HEK293 (cell line): ENCODE measurements around the gene CCDC142.

ENCODE experiments used
- IKZF3 ChIP-seq: fragments of 450-650 bp; IDR thresholded peaks from 2 replicates; pipeline ENCODE4 v1.5.0; 2018; ENCODE audit warnings: missing biosample characterization, mild to moderate bottlenecking, missing genetic modification characterization, moderate library complexity
- REPIN1 ChIP-seq: fragments of 450-650 bp; formaldehyde crosslinking; IDR thresholded peaks from 2 replicates; pipeline ENCODE4 v1.5.1; 2017; ENCODE audit warnings: missing biosample characterization, missing genetic modification characterization, low read depth
- SCRT2 ChIP-seq: fragments of 450-650 bp; formaldehyde crosslinking; IDR thresholded peaks from 2 replicates; pipeline ENCODE4 v1.5.1; 2016; ENCODE audit warnings: missing biosample characterization, missing genetic modification characterization
- SP7 ChIP-seq: fragments of 450-650 bp; formaldehyde crosslinking; IDR thresholded peaks from 2 replicates; pipeline ENCODE4 v1.5.1; 2016; ENCODE audit warnings: missing biosample characterization, missing genetic modification characterization
- TCF7L2 ChIP-seq: IDR thresholded peaks from 2 replicates; pipeline ENCODE4 v1.6.1; 2011; ENCODE audit warnings: low read depth, mild to moderate bottlenecking, inconsistent platforms, low read length, moderate library complexity, borderline replicate concordance
- ZBTB20 ChIP-seq: fragments of 450-650 bp; formaldehyde crosslinking; IDR thresholded peaks from 2 replicates; pipeline ENCODE4 v1.5.1; 2016; ENCODE audit warnings: missing biosample characterization, missing genetic modification characterization
- ZFHX2 ChIP-seq: fragments of 450-650 bp; formaldehyde crosslinking; conservative IDR thresholded peaks from 2 replicates; pipeline ENCODE4 v1.5.1; 2016; ENCODE audit warnings: missing biosample characterization, missing genetic modification characterization
- ZFP37 ChIP-seq: fragments of 450-650 bp; formaldehyde crosslinking; IDR thresholded peaks from 2 replicates; pipeline ENCODE4 v1.5.1; 2016; ENCODE audit warnings: missing biosample characterization, missing genetic modification characterization
- ZFP69B ChIP-seq: fragments of 450-650 bp; formaldehyde crosslinking; IDR thresholded peaks from 2 replicates; pipeline ENCODE4 v1.5.1; 2016; ENCODE audit warnings: missing biosample characterization, missing genetic modification characterization
- ZNF10 ChIP-seq: fragments of 450-650 bp; formaldehyde crosslinking; IDR thresholded peaks from 2 replicates; pipeline ENCODE4 v1.5.1; 2017; ENCODE audit warnings: missing biosample characterization, missing genetic modification characterization
- ZNF302 ChIP-seq: fragments of 450-650 bp; formaldehyde crosslinking; IDR thresholded peaks from 2 replicates; pipeline ENCODE4 v1.5.1; 2016; ENCODE audit warnings: missing biosample characterization, missing genetic modification characterization, low read depth
- ZNF391 ChIP-seq: fragments of 450-650 bp; formaldehyde crosslinking; IDR thresholded peaks from 2 replicates; pipeline ENCODE4 v1.5.1; 2016; ENCODE audit warnings: low read depth, missing biosample characterization, missing genetic modification characterization, borderline replicate concordance
- ZNF76 ChIP-seq: fragments of 450-650 bp; formaldehyde crosslinking; IDR thresholded peaks from 2 replicates; pipeline ENCODE4; 2016; ENCODE audit warnings: low read depth, missing biosample characterization, missing genetic modification characterization, borderline replicate concordance
- TF ChIP-seq, protein P1 (sequence below): fragments of 450-650 bp; formaldehyde crosslinking; IDR thresholded peaks from 2 replicates; pipeline ENCODE4 v1.5.1; 2016; ENCODE audit warnings: missing biosample characterization, missing genetic modification characterization
- TF ChIP-seq, protein P2 (sequence below): fragments of 450-650 bp; formaldehyde crosslinking; IDR thresholded peaks from 2 replicates; pipeline ENCODE4 v1.5.1; 2016; ENCODE audit warnings: missing biosample characterization, missing genetic modification characterization
- TF ChIP-seq, protein P3 (sequence below): sonication (generic); formaldehyde crosslinking; IDR thresholded peaks from 2 replicates; pipeline ENCODE4 v1.8.1; 2022; ENCODE audit warnings: mild to moderate bottlenecking, moderate library complexity, missing genetic modification reagents
- TF ChIP-seq, protein P4 (sequence below): fragments of 450-650 bp; formaldehyde crosslinking; optimal IDR thresholded peaks from 2 replicates; pipeline ENCODE3; 2016; ENCODE audit warnings: missing biosample characterization, mild to moderate bottlenecking, missing genetic modification characterization
- TF ChIP-seq, protein P5 (sequence below): fragments of 450-650 bp; formaldehyde crosslinking; IDR thresholded peaks from 2 replicates; pipeline ENCODE4 v1.5.1; 2016; ENCODE audit warnings: missing biosample characterization, missing genetic modification characterization
- TF ChIP-seq, protein P6 (sequence below): fragments of 450-650 bp; formaldehyde crosslinking; IDR thresholded peaks from 2 replicates; pipeline ENCODE4 v1.5.1; 2016; ENCODE audit warnings: missing biosample characterization, missing genetic modification characterization
- TF ChIP-seq, protein P7 (sequence below): fragments of 450-650 bp; IDR thresholded peaks from 2 replicates; pipeline ENCODE4 v1.5.1; 2018; ENCODE audit warnings: missing biosample characterization, mild to moderate bottlenecking, missing genetic modification characterization
- TF ChIP-seq, protein P8 (sequence below): fragments of 450-650 bp; formaldehyde crosslinking; IDR thresholded peaks from 2 replicates; pipeline ENCODE4 v1.5.1; 2016; ENCODE audit warnings: missing biosample characterization, missing genetic modification characterization, low read depth

CCDC142 gene

DNA sequence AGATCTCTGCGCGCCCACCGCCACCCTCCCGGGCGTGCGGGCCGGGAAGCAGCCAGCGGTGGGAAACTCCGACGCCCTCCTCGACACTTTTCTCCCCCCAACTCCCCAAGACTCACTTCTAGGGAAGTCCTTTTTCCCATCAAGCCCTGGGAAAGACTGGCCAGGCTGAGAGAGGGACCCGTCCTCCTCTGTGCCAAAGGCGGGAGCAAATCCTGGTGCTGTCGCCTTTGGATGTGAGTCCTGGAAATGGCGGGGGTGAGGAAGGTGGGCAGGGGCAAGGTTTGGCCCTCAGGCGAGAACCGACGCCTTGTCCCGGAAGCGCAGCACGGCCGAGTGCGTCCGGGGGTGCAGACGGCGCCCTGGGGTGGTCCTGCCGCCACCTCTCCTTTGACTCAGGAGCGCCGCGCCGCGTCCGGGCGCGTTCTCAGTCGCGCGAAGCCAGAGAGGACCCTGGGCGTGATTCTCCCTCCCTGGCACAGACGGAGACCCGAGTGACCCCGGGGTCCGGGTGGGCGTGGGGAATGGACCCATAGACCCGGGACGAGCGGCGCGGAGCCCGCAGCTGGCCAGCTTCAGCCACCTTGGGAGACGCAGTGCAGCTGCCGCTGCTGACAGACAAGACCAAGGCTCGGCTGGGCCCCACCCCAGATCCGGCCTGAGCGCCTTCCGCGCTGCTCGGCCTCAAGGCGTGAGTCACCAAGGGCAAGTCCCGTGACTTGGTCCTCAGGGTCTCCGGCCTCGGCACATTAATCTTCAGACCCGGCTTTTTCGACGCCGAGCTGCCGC lies 20.1 kb upstream of the CCDC142 start (continued):
- TF ChIP-seq, protein P1, sequence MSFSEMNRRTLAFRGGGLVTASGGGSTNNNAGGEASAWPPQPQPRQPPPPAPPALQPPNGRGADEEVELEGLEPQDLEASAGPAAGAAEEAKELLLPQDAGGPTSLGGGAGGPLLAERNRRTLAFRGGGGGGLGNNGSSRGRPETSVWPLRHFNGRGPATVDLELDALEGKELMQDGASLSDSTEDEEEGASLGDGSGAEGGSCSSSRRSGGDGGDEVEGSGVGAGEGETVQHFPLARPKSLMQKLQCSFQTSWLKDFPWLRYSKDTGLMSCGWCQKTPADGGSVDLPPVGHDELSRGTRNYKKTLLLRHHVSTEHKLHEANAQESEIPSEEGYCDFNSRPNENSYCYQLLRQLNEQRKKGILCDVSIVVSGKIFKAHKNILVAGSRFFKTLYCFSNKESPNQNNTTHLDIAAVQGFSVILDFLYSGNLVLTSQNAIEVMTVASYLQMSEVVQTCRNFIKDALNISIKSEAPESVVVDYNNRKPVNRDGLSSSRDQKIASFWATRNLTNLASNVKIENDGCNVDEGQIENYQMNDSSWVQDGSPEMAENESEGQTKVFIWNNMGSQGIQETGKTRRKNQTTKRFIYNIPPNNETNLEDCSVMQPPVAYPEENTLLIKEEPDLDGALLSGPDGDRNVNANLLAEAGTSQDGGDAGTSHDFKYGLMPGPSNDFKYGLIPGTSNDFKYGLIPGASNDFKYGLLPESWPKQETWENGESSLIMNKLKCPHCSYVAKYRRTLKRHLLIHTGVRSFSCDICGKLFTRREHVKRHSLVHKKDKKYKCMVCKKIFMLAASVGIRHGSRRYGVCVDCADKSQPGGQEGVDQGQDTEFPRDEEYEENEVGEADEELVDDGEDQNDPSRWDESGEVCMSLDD (tag by site-specific recombination), result 0 out of 2 replicates have a peak, but pooled peaks have one; percentile 20
- TF ChIP-seq, protein P2, sequence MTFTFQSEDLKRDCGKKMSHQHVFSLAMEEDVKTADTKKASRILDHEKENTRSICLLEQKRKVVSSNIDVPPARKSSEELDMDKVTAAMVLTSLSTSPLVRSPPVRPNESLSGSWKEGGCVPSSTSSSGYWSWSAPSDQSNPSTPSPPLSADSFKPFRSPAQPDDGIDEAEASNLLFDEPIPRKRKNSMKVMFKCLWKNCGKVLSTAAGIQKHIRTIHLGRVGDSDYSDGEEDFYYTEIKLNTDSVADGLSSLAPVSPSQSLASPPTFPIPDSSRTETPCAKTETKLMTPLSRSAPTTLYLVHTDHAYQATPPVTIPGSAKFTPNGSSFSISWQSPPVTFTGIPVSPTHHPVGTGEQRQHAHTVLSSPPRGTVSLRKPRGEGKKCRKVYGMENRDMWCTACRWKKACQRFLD (tag by site-specific recombination), result no peak
- TF ChIP-seq, protein P3, sequence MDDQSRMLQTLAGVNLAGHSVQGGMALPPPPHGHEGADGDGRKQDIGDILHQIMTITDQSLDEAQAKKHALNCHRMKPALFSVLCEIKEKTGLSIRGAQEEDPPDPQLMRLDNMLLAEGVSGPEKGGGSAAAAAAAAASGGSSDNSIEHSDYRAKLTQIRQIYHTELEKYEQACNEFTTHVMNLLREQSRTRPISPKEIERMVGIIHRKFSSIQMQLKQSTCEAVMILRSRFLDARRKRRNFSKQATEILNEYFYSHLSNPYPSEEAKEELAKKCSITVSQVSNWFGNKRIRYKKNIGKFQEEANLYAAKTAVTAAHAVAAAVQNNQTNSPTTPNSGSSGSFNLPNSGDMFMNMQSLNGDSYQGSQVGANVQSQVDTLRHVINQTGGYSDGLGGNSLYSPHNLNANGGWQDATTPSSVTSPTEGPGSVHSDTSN, result 0 out of 2 replicates have a peak, but pooled peaks have one; percentile 60
- TF ChIP-seq REPIN1 (tag by site-specific recombination) (no peak), ZFP69B (tag by site-specific recombination) (peak; percentile 93), IKZF3 (tag by site-specific recombination) (peak; percentile 55), ZNF391 (tag by site-specific recombination) (no peak), ZFP37 (tag by site-specific recombination) (0 out of 2 replicates have a peak, but pooled peaks have one; percentile 66), ZNF10 (no peak), ZFHX2 (tag by site-specific recombination) (peak; percentile 32; the same call in 1 of the 2 replicates), SP7 (peak; percentile 16; the same call in 1 of the 2 replicates), TCF7L2 (no peak), ZNF76 (tag by site-specific recombination) (peak; percentile 36; the same call in 1 of the 2 replicates), SCRT2 (tag by site-specific recombination) (no peak), ZBTB20 (tag by site-specific recombination) (peak; percentile 37; the same call in 1 of the 2 replicates), ZNF302 (tag by site-specific recombination) (no peak)
- TF ChIP-seq, protein P4, sequence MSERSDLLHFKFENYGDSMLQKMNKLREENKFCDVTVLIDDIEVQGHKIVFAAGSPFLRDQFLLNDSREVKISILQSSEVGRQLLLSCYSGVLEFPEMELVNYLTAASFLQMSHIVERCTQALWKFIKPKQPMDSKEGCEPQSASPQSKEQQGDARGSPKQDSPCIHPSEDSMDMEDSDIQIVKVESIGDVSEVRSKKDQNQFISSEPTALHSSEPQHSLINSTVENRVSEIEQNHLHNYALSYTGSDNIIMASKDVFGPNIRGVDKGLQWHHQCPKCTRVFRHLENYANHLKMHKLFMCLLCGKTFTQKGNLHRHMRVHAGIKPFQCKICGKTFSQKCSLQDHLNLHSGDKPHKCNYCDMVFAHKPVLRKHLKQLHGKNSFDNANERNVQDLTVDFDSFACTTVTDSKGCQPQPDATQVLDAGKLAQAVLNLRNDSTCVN (tag by site-specific recombination), result peak; percentile 68
- TF ChIP-seq, protein P5, sequence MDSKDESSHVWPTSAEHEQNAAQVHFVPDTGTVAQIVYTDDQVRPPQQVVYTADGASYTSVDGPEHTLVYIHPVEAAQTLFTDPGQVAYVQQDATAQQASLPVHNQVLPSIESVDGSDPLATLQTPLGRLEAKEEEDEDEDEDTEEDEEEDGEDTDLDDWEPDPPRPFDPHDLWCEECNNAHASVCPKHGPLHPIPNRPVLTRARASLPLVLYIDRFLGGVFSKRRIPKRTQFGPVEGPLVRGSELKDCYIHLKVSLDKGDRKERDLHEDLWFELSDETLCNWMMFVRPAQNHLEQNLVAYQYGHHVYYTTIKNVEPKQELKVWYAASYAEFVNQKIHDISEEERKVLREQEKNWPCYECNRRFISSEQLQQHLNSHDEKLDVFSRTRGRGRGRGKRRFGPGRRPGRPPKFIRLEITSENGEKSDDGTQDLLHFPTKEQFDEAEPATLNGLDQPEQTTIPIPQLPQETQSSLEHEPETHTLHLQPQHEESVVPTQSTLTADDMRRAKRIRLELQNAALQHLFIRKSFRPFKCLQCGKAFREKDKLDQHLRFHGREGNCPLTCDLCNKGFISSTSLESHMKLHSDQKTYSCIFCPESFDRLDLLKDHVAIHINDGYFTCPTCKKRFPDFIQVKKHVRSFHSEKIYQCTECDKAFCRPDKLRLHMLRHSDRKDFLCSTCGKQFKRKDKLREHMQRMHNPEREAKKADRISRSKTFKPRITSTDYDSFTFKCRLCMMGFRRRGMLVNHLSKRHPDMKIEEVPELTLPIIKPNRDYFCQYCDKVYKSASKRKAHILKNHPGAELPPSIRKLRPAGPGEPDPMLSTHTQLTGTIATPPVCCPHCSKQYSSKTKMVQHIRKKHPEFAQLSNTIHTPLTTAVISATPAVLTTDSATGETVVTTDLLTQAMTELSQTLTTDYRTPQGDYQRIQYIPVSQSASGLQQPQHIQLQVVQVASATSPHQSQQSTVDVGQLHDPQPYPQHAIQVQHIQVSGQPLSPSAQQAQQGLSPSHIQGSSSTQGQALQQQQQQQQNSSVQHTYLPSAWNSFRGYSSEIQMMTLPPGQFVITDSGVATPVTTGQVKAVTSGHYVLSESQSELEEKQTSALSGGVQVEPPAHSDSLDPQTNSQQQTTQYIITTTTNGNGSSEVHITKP, result 0 out of 2 replicates have a peak, but pooled peaks have one; percentile 10
- TF ChIP-seq, protein P6, sequence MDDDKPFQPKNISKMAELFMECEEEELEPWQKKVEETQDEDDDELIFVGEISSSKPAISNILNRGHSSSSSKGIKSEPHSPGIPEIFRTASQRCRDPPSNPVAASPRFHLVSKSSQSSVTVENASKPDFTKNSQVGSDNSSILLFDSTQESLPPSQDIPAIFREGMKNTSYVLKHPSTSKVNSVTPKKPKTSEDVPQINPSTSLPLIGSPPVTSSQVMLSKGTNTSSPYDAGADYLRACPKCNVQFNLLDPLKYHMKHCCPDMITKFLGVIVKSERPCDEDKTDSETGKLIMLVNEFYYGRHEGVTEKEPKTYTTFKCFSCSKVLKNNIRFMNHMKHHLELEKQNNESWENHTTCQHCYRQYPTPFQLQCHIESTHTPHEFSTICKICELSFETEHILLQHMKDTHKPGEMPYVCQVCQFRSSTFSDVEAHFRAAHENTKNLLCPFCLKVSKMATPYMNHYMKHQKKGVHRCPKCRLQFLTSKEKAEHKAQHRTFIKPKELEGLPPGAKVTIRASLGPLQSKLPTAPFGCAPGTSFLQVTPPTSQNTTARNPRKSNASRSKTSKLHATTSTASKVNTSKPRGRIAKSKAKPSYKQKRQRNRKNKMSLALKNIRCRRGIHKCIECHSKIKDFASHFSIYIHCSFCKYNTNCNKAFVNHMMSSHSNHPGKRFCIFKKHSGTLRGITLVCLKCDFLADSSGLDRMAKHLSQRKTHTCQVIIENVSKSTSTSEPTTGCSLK (tag by site-specific recombination), result no peak
- TF ChIP-seq, protein P7, sequence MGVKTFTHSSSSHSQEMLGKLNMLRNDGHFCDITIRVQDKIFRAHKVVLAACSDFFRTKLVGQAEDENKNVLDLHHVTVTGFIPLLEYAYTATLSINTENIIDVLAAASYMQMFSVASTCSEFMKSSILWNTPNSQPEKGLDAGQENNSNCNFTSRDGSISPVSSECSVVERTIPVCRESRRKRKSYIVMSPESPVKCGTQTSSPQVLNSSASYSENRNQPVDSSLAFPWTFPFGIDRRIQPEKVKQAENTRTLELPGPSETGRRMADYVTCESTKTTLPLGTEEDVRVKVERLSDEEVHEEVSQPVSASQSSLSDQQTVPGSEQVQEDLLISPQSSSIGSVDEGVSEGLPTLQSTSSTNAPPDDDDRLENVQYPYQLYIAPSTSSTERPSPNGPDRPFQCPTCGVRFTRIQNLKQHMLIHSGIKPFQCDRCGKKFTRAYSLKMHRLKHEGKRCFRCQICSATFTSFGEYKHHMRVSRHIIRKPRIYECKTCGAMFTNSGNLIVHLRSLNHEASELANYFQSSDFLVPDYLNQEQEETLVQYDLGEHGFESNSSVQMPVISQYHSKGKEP (tag by site-specific recombination), result no peak
- TF ChIP-seq, protein P8, sequence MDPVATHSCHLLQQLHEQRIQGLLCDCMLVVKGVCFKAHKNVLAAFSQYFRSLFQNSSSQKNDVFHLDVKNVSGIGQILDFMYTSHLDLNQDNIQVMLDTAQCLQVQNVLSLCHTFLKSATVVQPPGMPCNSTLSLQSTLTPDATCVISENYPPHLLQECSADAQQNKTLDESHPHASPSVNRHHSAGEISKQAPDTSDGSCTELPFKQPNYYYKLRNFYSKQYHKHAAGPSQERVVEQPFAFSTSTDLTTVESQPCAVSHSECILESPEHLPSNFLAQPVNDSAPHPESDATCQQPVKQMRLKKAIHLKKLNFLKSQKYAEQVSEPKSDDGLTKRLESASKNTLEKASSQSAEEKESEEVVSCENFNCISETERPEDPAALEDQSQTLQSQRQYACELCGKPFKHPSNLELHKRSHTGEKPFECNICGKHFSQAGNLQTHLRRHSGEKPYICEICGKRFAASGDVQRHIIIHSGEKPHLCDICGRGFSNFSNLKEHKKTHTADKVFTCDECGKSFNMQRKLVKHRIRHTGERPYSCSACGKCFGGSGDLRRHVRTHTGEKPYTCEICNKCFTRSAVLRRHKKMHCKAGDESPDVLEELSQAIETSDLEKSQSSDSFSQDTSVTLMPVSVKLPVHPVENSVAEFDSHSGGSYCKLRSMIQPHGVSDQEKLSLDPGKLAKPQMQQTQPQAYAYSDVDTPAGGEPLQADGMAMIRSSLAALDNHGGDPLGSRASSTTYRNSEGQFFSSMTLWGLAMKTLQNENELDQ (tag by site-specific recombination), result no peak
